Keratinocyte (primary cell): ENCODE data around the gene FAM13B.

ENCODE experiments used
- EZH2 ChIP-seq: IDR thresholded peaks from one replicate; pipeline ENCODE4 v1.6.1; 2012; ENCODE audit warnings: inconsistent platforms, mild to moderate bottlenecking, low read length, moderate library complexity
- TF ChIP-seq, protein P1 (sequence below), 3 experiments: IDR thresholded peaks in 1 of 3; conservative IDR thresholded peaks in 1 of 3; optimal IDR thresholded peaks in 1 of 3; 2 replicates in 2 of 3; 3 replicates in 1 of 3; pipeline versions ENCODE3 to v1.5.1; 2011; ENCODE audit warnings: low read length in 3 of 3, mild to moderate bottlenecking in 3 of 3, moderate library complexity in 2 of 3, control low read depth in 1 of 3, inconsistent platforms in 1 of 3; ENCODE audit not compliant: insufficient read depth in 2 of 3; ENCODE audit errors: extremely low read depth in 1 of 3

DNA sequence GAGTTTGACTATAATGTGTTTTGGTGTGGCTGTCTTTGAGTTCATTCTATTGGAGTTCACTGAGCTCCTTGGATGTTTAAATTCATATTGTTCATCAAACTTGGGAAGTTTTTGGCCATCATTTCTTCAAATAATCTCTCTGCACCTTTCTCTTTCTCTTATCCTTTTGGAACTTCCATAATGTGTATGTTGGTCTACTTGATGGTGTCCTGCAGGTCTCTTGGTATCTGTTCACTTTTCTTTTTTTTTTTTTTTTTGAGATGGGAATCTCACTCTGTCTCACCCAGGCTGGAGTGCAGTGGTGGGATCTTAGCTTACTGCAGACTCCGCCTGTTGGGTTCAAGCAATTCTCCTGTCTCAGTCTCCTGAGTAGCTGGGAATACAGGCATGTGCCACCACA is 116.0 kb downstream of the FAM13B start:
- TF ChIP-seq, protein P1, sequence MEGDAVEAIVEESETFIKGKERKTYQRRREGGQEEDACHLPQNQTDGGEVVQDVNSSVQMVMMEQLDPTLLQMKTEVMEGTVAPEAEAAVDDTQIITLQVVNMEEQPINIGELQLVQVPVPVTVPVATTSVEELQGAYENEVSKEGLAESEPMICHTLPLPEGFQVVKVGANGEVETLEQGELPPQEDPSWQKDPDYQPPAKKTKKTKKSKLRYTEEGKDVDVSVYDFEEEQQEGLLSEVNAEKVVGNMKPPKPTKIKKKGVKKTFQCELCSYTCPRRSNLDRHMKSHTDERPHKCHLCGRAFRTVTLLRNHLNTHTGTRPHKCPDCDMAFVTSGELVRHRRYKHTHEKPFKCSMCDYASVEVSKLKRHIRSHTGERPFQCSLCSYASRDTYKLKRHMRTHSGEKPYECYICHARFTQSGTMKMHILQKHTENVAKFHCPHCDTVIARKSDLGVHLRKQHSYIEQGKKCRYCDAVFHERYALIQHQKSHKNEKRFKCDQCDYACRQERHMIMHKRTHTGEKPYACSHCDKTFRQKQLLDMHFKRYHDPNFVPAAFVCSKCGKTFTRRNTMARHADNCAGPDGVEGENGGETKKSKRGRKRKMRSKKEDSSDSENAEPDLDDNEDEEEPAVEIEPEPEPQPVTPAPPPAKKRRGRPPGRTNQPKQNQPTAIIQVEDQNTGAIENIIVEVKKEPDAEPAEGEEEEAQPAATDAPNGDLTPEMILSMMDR (optimal IDR thresholded peaks at IDR 0.05 in 1 of 3, IDR thresholded peaks at IDR 0.05 in 1 of 3, conservative IDR thresholded peaks at IDR 0.05 in 1 of 3; ENCODE audit: extremely low read depth in 1 of 3, insufficient read depth in 2 of 3, low read length in 3 of 3), result no peak
- TF ChIP-seq EZH2, result no peak
